ENCODE measurements around the gene MORN5.

Gene MORN5

DNA sequence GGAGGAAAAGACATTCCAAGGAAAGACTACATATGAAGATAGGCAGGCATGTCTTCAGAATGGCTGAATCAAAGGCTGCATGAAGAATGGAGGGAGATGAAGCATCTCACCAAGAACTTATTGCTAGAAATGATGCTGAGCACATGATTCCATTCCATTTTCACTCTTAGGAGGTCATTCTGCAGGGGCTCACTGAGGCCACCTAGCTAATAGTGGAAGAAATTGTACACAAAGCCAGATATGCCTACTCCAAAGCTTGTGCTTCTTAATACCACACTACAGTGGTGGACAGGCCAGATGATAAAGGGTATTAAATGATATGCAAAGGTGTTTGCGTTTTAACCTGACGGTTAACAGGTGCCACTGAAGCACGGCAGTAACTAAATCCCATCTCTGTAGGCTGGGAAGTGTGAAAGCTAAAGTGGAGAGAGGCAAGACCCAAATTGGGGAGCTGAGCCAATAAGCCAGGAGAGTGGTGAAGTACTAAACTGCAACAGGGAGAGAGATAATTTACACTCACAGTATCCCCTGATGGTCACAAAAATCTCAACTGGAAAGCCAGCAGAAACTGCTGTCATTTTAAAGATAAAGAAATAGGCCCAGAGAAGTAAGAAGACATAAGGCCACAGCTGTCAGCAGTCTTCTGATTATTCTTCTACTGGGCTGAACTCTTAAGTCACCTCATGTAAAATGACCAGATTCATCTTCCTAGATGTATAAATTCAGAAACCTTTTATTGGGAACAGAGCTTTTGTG lies 14.7 kb upstream of the MORN5 start:
- no peak for FAIRE-seq

- no peak for FAIRE-seq
Measured at GRCh38 chr9:122145592-122145863, 14.2 kb upstream of the MORN5 start.

DNA sequence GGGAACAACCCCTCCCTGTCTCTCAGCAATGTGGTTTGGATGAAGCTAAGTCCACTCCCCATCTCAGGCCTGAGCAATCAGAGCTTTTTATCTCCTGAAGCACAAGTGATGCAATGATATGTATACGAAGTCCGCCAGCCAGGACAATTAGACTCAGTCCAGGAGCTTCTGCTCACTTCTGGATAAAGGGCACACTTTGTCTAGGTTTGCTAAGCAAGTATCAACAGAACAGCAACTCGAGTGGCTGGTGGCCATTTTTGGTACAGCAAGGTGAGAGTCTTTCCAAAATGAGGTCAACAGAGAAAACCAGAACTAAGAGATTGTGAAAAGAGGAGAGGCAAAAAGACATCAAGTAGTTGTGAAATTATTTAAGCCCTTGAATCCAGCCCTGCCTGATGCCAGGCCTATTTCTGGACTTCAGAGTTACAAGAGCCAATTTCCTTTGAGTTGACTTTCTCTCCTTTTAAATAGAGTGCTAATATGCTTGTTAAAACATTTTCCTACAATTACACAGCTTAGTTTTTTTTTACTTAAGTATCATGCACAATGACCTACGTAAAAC lies 8.4 kb upstream of the MORN5 start:
- no peak for FAIRE-seq

GRCh38 chr9:122155796-122156195 lies 3.9 kb upstream of the MORN5 start:
- no peak for FAIRE-seq

DNA sequence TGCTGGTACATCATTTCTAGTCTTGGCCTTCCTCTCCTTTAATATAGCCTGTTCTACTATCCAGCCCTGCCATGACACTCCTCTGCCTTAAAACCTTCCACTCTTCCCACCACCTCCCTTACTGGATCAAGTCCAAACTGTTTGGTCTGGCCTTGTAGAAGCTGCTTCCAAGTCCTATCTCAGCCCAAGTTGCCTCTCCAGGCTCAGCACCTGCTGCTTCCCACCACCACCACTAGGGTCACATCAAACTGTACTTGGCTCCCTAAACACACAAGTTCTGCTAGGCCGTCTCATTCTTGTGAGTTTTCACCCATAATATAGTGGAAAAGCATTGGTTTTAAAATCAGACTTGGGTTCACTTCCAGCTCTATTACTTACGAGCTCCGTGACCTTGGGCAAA lies 1.5 kb upstream of the MORN5 start:
- no peak for FAIRE-seq

DNA sequence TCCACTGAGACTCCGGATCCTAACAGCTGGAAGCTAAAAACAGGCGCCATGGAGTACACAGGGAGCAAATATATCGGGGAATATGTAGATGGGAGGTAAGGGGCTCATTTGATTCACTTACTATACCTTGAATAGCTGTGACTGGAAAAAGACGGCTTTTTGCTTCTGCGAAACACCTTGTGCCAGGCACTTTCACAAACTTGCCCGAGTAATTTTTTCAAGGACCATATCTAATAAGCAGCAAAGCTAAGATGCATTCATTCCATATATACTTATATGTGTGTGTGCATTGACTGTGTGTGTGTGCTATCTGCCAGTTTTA lies 178 bp downstream of the MORN5 start:
- no peak for FAIRE-seq

DNA sequence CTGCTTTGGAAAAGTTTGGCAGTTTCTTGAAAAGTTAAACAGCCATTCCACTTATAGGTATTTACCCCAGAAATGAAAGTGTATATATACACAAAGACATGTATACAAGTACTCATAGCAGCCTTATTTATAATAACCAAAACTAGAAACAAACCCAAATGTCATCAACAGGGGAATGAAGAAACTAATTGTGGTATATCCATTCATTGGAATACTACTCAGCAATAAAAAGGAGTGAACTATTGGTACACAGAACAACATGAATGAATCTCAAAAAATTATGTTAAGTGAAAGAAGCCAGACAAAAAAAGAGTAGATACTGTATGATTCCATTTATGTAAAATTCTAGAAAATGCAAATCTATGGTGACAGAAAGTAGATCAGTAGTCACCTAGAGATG lies 2.7 kb downstream of the MORN5 start:
- FAIRE-seq = no peak

DNA sequence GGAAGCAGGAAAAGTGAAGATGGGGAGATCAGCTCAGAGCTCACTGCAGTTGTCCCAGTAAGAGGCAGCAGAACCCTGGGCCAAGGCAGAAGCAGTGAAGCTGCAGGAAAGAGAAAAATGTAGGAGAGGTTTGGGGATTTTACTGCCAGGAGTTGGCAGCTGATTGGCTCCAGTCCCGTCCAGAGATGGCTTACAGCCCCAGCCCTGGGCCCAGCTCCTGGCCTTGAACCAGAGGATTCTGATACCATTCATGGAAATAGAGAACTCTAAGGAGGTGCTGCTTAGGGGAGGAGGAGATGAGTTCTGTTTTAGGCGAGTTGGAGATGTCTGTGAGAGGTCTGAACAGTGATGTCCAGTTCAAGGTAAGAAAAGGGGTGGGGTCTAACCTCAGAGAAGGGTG lies 4.6 kb downstream of the MORN5 start:
- FAIRE-seq = no peak

DNA sequence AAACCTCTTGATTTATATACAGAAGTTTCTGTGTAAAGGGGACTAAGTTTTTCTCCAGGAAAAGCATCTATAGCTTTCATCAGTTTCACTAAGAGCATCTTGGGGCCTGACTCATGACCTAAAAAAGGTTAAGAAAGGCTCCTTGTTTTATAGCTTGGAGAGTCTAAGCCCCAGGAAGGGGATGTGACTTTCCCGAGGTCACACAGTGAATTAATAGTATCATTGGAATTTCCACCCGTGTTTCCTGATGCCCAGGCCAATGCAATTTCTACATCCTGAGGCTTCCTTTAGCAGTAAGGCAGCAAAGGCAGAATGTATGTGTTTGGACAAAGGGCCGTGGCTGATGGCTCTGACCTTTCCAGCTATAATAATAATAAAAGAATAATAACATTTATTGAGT lies 8.6 kb downstream of the MORN5 start:
- no peak for FAIRE-seq

GRCh38 chr9:122172131-122172530 lies 12.4 kb downstream of the MORN5 start:
- no peak for FAIRE-seq

DNA sequence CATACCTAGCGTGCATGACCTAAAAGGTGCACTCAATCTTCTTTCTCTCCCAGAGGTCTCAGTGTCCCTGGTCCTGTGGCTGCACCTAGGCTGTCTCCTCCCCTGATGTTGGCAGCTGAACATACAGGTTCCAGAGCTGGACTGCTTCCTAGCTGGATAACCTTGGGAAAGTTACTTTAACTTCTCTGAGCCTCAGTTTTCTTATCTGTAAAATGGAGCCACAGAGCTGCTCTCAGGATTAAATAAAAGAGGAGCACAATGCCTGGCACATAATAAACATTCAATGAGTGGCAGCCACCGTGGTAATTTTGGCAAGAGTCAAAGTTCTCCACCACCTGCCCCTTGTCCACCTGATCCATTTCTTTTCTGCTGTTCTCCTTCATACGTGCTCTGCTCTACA lies 14.0 kb downstream of the MORN5 start:
- FAIRE-seq = no peak

DNA sequence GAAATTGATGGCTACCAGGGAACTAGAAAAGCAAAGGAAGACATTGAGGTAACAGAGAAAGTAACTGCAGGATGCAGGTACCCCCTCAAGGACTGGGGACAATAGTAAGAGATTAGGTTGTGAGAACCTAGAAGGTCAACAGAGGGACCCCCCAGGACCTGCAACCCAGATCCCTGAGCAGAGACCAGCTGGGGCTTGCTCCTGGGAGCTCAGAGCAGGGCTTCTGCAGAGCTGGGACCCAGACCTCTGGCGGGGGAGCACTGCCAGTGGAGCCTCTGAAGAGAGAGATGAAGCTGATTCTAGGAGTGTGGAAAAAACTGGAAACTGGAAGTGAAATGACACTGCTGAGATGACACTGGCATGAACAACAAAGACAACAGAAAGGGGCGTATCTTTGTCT lies 17.2 kb downstream of the MORN5 start:
- no peak for FAIRE-seq

DNA sequence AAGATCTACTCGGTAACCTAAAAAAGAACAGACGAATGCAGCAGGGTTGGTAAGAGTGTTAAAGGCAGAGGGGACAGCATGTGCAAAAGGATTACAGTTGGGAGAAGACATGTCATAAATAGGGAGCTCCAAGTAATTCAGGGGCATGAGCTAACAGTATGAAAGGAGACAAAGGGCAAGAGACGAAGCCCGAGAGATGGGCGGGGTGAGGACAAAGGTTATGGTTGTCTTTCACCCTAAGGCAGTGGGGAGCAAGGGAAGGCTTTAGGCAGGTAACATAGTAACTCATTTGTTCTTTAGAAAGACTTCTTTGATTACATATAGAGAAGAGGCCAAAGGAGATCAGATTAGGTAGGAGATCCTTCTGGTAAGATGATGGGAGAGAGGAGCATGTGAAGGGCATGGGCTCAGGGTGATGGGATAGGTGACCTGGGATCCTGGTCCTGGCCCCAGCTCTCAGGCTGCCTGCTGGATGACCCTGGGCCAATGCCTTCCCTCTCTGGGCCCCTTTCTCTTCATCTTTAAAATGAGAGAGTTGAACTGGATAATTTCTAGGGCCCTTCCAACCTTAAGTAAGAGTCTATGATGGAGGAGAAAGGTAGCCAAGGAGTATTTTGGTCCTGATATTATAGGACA lies 19.5 kb downstream of the MORN5 start:
- no peak for FAIRE-seq

GRCh38 chr9:122179690-122180074 lies 20.0 kb downstream of the MORN5 start:
- no peak for FAIRE-seq

DNA sequence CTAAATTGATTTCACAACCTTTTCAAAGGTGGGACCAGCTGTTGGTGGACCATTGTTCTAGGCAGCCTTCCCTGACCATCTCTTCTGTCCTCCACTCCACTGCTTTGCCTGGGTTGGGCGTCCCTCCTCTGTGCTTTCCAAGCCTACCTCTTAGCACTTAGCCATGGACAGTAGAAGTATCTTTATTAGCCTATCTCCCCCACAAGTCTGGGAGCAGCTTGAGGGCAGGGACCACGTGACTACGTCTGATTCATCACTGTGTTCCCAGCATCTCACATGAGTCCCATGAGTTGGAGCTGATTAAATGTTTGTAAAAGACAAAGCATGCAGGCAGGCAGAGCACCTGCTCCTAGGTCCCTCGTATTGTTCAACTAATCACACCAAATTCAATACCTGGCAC lies 20.9 kb downstream of the MORN5 start:
- no peak for FAIRE-seq

DNA sequence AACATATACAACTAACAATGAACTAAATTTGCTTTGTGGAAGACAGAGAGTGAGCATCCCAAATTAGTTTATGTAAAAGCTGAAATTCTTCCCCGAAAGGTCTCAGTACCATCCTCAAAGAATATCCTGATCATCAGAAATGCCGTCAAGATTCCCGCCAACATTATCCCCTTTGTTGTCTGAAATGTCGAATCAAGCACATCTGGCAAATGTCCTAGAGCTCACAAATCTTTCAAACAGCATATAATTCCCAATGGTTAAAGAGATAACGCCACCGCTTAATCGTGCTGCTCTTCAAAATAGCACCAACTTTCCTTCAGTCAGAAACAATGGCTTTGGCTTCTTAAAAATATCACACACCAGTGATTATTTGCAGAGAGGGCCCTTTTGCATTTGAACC lies 23.8 kb downstream of the MORN5 start:
- no peak for FAIRE-seq

DNA sequence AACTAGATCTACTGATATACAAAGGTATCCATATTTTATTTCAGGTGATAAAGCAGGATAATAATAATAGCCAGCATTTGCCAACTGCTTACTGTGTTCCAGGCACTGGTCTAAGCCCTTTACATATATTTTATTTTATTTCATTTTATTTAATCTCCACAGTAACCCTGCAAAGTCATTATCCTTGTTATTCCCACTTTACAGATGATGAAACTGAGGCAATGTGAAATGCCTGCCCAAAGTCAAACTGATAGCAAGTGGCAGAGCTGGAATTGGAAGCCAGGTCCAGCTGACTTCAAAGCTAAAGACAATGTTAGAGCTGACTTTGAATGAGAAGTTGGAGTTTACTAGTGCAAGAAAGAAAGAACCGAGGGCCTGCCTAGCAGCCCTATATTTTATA lies 24.8 kb downstream of the MORN5 start:
- FAIRE-seq = no peak

DNA sequence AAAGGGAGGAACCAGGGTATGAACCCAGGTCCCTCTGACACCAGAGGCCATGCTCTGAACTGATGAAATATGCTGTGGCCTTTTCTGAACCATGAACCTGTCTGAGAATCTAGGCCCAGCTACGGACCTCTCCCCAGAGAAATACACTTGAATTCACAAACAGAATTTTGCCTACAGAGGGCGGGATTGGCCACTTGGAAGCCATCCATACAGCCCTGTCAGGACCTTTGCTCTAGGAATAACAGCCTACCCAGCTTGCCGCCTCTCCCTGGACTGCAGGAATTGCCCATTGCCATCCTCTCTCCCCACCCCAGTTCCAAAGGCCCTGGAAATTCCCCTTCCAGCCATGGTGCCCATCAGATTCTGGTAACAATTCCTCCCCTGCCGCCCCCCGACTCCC lies 26.6 kb downstream of the MORN5 start:
- FAIRE-seq = no peak

DNA sequence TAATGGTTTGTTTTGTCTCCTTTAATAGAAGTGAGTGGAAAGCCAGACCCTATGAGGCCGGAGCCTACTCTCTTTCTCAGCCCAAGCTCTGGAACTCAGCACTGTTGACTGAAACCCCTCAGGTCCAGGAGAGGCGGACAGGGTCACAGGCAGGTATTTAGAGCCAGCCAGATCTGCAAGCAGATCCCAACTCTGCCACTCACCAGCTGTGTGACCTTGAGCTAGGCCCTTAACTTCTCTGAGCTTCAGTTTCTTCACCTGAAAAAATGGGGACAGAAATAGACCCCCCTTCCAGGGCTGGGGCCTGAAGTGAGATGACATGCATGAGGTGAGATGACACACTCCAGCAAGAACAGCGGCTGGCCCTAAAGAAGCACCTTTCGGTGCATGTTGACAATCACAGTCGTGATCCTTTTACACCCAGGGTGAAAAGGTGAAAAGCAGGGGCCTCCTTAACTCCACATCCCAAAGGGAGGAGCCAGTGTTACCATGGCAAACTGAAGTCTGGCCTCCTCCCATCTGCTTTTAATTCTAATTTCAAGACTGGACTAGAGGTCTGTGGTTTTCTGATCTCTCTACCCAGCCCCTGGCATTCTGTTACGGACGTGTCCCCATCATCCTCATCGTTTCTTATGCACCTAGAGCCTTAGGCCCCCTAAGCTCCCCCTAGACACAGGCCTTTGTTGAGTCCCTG lies 27.2 kb downstream of the MORN5 start:
- FAIRE-seq = no peak

DNA sequence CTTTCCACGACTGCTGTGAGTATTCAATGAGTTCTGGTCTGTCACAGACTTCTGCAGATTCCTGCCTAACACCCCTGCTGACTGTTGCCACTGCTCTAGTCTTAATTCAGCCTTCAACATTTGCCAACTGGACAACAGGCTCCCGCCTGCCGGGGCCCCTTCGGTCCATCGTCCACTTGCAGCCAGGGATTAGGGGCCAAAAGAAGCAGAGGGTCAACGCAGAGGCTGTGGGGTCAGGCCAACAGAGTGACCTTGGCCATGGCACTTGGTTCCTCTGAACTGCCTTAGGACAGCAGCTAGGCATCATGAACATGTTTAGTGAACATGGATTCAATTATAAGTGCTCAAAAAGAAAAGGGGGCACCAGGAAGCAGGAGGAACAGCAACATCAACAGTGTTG lies 28.7 kb downstream of the MORN5 start:
- no peak for FAIRE-seq

GRCh38 chr9:122190597-122191381 lies 31.1 kb downstream of the MORN5 start:
- FAIRE-seq = no peak

DNA sequence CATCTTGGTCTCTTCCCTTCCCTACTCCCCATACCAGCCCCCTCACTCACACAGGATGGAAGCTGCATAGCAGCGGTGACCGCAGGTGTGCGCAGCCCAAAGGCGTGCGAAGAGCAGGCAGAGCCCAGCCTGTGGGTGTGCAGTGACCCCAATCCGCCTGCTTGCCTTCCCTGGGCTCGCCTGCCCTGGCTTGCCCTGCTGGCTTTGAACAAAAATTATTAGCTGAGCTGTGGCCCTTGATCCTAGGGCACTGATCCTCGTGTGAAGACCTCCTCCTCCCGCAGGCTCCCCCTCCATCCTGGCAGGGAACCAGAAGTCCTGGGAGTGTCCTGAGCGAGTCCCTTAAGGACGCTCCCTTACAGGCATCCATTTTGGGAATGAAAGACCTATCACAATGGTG lies 31.9 kb downstream of the MORN5 start:
- no peak for FAIRE-seq

DNA sequence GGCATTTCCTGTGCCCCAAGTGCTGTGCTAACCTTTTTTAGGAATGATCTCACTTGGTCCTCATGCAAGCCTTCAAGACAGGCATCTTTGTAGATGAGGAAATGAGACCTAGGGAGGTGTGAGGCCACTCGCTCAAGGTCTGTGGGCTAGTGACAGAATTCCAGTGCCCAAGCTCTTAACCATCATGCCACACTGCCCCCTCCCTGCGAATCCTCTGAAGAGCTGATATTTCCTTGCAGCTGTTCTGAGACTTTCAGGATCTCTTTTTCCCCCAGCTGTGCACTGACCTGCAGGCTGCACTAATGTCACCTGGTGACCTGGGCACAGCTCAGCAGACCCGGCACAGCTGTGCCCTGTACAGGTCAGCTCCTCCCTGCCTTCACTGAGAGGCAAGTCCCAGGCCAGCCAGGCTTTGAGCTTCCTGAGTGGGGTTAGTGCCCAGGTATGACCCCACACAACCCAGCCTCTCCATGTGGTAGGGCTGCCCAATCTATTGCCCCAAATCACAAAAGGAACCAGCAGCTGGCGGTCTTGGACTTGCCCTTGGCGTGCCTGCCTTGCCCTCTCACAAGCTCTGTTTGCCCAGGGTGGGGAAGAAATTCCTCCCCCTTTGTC lies 32.7 kb downstream of the MORN5 start:
- FAIRE-seq = no peak

Data from islet of Langerhans (tissue), 1 donor.